GM19467 (cell line): Measurements from ENCODE around the gene PSMD14.

Source experiments
- ATAC-seq: cut with Tn5 transposase; IDR thresholded peaks from one replicate; pipeline ENCODE4 v1.9.1; 2021; ENCODE audit warnings: mild to moderate bottlenecking, moderate library complexity; ENCODE audit not compliant: unreplicated experiment

PSMD14 gene

GRCh38 chr2:161418275-161418714 is 110.1 kb downstream of the PSMD14 start:
- no peak for ATAC-seq

- no peak for ATAC-seq
Measured at GRCh38 chr2:161418715-161419637, 110.8 kb downstream of the PSMD14 start.

- ATAC-seq, result no peak
Measured at GRCh38 chr2:161419638-161420190, 111.5 kb downstream of the PSMD14 start.

GRCh38 chr2:161420406-161421074 is 112.3 kb downstream of the PSMD14 start:
- no peak for ATAC-seq

DNA sequence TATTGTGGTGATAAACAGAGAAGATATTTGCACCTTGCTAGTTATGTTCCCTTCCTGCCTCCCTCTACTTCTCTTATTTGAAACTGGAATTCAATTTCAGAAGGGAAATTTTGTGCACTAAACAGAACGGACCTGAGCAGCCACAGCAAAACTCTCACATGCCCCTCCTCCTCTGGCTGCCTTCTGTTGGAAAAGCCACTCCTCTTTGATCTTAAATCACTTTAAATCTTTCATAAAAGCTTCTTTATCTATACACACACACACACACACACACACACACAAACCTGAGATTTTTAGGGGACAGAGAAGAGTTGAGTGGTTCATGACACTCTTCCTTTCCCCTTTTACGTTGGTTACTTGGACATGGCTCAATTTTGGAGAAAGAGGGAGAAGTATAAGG is 113.5 kb downstream of the PSMD14 start:
- no peak for ATAC-seq

- no peak for ATAC-seq
Measured at GRCh38 chr2:161422816-161423403, 114.7 kb downstream of the PSMD14 start.

DNA sequence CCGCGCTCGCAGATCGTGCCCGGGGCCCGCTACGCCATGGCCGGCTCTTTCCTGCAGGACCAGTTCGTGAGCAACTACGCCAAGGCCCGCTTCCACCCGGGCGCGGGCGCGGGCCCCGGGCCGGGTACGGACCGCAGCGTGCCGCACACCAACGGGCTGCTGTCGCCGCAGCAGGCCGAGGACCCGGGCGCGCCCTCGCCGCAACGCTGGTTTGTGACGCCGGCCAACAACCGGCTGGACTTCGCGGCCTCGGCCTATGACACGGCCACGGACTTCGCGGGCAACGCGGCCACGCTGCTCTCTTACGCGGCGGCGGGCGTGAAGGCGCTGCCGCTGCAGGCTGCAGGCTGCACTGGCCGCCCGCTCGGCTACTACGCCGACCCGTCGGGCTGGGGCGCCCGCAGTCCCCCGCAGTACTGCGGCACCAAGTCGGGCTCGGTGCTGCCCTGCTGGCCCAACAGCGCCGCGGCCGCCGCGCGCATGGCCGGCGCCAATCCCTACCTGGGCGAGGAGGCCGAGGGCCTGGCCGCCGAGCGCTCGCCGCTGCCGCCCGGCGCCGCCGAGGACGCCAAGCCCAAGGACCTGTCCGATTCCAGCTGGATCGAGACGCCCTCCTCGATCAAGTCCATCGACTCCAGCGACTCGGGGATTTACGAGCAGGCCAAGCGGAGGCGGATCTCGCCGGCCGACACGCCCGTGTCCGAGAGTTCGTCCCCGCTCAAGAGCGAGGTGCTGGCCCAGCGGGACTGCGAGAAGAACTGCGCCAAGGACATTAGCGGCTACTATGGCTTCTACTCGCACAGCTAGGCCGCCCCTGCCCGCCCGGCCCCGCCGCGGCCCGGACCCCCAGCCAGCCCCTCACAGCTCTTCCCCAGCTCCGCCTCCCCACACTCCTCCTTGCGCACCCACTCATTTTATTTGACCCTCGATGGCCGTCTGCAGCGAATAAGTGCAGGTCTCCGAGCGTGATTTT is 115.5 kb downstream of the PSMD14 start:
- no peak for ATAC-seq

GRCh38 chr2:161424394-161424769 is 116.2 kb downstream of the PSMD14 start:
- no peak for ATAC-seq

DNA sequence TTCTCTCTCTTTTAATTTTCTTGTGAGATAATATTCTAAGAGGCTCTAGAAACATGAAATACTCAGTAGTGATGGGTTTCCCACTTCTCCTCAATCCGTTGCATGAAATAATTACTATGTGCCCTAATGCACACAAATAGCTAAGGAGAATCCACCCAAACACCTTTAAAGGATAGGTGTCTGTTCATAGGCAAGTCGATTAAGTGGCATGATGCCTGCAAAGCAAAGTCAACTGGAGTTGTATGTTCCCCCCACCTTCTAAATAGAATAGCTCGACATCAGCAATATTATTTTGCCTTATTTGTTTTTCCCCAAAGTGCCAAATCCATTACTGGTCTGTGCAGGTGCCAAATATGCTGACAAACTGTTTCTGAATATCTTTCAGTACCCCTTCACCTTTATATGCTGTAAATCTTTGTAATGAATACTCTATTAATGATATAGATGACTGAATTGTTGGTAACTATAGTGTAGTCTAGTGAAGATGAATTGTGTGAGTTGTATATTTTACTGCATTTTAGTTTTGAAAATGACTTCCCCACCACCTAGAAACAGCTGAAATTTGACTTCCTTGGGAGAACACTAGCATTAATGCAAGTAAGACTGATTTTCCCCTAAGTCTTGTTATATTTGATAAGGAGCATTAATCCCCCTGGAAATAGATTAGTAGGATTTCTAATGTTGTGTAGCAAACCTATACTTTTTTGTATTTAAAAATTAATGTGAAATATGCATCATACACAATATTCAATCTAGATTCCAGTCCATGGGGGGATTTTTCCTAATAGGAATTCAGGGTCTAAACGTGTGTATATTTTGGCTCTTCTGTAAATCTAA is 116.9 kb downstream of the PSMD14 start:
- no peak for ATAC-seq

GRCh38 chr2:161425728-161426454 is 117.7 kb downstream of the PSMD14 start:
- ATAC-seq, result no peak

- no peak for ATAC-seq
Measured at GRCh38 chr2:161426455-161426921, 118.3 kb downstream of the PSMD14 start.

DNA sequence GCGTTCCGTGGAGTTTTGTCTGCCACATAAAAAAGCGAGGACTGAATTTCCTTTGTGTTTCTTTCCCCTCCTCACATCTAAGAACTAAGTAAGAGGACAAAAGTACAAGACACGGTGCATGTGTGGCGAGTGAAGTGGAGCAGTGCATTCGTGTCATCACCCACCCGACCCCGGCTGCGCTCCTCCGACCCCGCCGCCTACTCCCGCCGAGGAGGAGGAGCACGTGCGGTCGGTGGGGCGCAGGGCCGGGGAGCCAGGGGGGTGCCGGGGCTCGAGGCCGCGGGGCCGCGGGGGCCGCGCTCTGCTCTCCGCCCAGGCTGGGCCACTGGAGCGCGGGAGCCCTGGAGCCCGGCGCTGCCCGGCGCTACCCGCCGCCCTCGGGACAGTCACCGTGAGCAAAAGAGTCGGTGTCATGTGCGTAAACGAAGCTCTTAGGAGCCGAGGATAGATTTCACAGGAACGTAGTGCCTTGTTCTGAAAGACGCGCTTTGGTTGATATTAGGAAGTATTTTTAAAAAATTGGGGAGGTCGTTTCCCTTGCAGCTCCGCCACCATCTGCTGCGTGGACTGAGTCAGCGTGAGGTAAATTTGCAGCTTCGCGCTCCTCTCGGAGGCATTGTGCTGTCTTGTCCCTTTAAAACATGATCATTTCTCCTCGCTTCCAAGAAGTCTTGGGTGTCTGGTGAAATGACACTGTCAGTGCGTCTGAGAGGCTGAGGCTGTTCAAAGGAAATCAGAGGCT is 118.9 kb downstream of the PSMD14 start:
- no peak for ATAC-seq

GRCh38 chr2:161427664-161428587 is 119.7 kb downstream of the PSMD14 start:
- ATAC-seq, result no peak

- ATAC-seq, result no peak
Measured at GRCh38 chr2:161430386-161430785, 122.2 kb downstream of the PSMD14 start.

GRCh38 chr2:161432107-161432506 is 123.9 kb downstream of the PSMD14 start:
- ATAC-seq, result no peak

- ATAC-seq, result no peak
Measured at GRCh38 chr2:161434118-161434517, 125.9 kb downstream of the PSMD14 start.

DNA sequence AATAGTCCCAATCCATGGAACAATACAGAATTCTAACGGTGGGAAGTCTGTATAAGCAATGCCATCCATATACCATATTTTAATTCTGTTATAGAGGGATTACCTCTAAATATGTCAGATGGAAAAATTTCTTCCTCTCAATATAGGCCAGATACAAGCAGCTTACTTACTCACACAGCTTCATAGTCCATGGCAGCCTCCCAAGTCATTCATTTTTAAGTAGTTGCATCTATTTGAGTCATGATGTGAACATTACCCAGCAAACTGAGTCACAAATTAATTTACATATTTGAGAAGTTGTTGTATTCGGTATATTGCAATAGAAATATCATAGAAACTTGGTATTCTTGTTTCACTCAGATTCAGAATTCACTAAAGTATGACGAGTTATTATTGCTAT is 128.2 kb downstream of the PSMD14 start:
- no peak for ATAC-seq
